Fibroblast of skin of left quadriceps (primary cell): ENCODE data around the gene PFDN4.
"Not testable (repeated sequence)": the region's sequence is repeated elsewhere in the genome, so short reads cannot be mapped to it uniquely, and the experiment has no call there.

Experiments used
- DNase-seq, 2 experiments: peaks; one replicate each; pipeline ENCODE4 v3.0.0-alpha.2; 2013; ENCODE audit warnings: low read depth in 2 of 2

PFDN4 gene

DNA sequence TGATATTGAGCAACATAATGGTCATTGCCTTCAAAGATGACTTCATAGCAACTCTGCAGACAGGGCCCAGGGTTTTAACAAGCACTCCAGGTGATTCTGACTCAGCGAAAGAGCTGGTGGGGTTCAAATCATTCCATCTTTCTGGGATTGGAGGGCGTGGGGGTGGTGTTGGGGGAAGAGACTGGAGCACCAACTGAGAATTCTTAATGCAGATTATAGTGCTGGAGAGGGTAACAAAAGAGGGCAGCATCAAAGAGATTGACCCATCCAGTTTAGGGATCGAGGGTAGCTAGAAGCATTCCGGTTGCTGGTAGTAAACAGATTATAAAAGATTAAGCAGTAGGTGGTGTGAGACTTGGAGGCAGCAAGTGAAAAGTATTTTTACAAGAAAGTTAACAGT, 15.9 kb downstream of the PFDN4 start:
- DNase-seq: no peak

DNA sequence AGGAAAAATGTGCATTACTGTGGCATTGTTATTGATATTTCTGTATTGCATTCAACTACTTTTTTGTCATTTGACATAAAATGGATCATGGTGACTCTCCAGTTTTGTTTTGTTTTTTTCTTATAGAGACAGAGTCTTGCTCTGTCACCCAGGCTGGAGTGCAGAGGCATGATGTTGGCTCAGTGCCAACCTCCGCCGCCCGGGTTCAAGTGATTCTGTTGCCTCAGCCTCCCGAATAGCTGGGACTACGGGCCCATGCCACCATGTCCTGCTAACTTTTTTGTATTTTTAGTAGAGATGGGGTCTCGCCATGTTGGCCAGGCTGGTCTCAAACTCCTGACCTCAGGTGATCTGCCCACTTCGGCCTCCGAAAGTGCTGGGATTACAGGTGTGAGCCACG, 16.8 kb downstream of the PFDN4 start:
- DNase-seq: not testable (repeated sequence)

DNA sequence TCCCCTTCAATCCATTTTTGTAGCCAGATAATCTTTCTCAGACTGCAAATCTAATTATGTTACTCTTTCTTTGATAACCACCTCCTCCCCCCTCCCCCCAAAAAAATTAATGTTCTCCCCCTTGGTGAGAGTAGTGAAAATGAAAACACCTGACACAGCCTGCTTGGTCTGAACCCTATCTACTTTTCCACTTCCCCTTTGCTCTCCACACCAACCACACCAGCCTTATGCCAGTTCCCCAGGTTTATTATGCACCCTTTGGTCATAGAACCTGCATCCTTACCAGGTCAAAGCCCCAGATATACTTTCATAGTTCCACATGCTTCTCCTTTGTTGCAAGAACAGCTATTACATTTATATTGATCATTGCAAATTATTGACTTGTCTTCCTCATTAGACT, 19.4 kb downstream of the PFDN4 start:
- no peak for DNase-seq

DNA sequence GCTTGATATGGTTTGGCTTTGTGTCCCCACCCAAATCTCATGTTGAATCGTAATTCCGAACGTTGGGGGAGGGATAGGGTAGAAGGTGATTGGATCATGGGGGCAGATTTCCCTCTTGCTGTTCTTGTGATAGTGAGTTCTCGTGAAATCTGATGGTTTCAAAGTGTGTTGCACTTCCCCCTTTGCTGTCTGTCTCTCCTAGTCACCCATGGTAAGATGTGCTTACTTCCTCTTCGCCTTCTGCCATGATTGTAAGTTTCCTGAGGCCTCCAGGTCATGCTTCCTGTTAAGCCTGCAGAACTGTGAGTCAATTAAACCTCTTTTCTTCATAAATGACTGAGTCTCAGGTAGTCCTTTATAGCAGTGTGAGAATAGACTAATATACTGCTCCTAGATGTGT, 19.9 kb downstream of the PFDN4 start:
- DNase-seq: no peak

DNA sequence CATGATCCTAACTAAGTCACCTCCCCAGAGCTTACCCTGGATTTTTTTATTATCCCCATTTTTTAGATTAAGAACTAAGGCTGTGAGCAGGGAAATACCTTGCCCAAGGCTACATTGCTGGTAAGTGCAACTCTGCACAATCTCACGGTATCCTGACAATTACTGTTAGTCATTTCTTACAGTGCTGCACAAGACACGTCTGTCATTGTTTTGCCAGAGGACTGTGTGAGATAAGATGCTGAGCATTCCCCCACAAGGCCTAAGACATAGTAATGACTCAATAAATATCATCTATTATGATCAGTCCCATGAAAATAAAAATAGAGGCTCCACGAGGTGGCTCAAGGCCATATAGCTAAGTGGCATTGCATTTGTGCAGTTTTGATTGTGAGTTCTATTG, 21.0 kb downstream of the PFDN4 start:
- DNase-seq: no peak

DNA sequence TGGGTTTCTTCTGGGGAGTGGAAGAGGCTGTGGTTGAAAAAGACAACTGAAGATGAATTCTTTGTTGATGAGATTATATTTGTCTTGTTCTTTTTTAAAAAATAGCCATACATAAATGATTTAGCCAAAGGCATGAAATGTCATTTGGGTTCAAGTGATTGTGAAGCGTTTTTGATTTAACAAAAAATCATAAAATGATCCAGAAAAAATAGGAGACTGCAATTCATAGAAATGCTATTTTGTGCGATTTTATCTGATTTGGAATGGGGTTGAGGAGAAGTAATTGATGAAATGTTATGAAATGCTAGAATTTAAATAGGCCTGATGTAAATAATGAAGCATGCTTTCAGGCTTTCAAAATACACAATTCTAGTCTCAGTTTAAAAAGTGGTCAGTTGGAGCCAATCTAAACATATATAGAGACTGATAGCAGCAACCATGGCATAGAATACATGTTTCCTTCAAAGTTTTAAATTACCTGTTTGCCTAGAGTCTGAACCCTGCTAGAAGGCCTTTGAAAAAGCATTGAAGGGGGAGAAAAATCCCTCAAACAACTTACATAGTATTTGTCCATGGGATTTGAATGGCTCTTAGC, 21.8 kb downstream of the PFDN4 start:
- DNase-seq: no peak

DNA sequence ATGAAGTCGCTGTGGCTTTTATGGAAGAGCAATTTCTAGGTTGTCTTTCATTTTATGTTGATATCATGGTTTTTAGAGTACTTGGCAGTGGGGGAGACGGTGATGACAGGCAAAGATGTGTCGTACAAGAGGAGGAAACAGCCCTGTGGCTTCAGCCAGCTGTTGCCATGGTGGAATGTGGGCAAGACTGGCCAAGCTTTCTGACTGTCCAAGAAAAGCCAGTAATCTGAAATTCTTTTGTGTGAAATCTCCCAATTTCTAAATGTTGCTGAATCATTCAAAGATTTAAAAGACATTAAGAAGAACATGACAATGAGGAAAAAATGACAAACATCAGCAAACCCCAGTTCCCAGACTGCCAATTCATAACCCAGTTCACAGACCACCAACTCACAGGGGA, 23.1 kb downstream of the PFDN4 start:
- no peak for DNase-seq

DNA sequence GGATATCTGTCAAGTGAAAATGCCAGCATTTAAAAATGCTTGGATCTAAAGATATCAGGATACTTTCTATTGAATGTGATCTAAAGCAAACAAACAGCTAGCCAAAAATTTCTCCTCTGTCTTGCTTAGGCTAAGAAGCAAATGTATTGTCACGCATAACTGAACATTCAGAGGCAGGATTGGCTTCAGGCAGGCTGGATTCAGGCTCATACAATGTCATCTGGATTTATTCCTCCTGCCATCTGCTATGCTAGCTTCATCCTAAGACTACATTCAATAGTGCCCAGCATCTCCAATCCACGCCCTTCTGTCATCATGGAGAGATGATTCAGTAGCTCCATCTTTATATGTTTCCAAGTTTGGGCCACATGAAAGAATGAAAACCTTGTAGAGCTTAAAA, 27.1 kb downstream of the PFDN4 start:
- no peak for DNase-seq

DNA sequence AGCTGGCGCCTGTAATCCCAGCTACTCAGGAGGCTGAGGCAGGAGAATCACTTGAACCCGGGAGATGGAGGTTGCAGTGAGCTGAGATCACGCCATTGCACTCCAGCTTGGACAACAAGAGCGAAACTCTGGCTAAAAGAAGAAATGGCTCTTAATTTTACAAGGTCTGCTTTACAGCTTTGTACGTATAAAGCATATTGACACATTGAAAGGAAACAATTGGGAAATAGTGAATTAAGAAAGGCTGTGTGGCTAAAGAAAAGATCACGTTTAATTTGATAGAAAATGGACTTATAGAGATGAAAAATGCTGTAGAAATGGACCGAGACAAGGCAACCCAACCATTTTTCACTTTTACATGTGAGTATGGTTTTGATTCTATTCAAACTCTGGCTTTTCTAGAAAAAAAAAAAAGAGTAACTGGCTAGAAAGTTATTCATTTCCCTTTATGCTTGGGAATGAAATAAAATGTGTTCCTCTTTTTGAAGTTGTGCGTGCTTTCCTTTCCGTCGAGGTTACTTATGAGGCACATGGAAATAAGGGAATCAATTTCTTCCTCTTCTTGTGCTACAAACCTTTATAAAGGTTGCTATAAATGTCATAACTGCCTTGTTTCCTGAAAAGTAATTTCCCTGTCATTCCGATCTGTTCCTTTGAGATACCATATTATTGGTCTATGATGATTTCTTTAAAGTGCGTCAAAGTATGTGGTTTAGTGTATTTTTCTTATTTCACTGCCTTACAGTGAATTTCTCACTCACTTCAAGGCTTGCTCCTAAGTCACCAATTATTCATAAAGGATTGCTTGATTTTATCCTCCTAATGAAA, 29.4 kb downstream of the PFDN4 start:
- no peak for DNase-seq

DNA sequence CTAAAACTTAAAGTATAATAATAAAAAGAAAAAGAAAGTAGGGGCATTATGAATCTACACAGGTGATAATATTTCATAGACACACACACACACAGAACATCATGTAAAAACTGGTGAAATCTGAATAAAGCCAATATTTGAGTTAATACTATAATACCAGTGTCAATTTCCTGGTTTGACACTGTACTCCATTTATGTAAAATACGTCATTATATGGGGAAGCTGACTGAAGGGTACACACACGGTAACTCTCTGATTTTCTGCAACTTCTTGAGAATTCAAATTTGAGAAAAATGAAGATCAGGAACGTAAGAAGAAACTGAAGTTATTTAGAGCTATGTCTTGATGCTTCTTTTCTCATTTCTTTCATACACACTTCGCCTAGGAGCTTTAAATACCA, 36.2 kb downstream of the PFDN4 start:
- DNase-seq: no peak

DNA sequence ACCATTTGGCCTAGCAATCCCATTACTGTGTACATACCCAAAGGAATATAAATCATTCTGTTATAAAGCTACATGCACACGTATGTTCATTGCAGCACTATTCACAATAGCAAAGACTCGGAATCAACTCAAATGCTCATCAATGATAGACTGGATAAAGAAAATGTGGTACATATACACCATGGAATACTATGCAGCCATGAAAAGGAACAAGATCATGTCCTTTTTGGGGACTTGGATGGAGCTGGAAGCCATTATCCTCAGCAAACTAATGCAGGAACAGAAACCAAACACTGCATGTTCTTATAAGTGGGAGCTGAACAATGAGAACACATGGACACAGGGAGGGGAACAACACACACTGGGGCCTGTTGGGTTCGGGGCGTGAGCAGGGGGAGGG, 40.8 kb downstream of the PFDN4 start:
- not testable (repeated sequence) for DNase-seq

DNA sequence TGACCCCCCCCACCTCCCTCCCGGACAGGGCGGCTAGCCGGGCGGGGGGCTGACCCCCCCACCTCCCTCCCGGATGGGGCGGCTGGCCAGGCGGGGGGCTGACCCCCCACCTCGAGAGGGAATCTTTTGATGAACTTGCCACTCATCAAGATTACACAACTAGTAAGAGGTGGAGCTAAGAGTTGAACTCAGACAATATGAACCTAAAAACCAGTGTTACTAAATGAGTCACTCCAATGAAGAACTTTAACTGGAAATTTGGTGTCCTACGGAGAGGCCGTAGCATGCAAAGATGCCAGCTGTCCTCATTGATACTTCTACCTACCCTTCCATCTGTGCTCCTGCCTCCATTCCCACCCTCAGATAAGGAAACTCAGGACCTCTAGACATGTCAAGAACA, 42.8 kb downstream of the PFDN4 start:
- no peak for DNase-seq

DNA sequence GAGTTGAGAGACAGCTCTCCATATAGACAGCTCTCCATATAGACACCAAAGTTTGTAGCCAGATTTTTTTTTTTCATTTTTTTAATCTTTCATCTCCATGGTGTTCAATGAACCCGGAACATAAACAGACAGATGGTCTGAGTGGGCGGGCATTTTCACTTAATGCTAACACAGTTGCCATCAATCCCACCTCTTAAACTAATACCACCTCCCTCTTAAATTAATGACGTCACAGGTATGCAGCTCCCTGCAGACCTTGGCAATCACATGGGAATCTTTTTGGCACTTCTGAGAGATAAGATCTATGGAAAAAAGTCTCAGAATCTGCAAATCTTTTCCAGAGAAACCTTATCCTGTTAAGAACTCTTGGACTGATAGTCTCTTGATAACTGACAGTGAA, 43.2 kb downstream of the PFDN4 start:
- DNase-seq: no peak

DNA sequence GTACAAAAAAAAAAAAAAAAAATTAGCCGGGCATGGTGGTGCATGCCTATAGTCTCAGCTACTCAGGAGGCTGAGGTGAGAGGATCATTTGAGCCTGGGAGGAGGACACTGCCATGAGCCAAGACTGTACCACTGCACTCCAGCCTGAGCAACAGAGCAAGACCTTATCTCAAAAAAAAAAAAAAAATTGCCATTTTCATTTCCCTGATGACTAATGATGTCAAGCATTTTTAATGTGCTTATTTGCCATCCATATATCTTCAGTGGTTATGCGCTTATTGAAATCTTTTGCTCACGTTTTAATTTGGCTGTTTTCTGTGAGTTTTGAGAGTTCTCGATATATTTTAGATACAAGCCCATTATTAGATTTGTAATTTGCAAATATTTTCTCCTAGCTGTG, 46.7 kb downstream of the PFDN4 start:
- no peak for DNase-seq

DNA sequence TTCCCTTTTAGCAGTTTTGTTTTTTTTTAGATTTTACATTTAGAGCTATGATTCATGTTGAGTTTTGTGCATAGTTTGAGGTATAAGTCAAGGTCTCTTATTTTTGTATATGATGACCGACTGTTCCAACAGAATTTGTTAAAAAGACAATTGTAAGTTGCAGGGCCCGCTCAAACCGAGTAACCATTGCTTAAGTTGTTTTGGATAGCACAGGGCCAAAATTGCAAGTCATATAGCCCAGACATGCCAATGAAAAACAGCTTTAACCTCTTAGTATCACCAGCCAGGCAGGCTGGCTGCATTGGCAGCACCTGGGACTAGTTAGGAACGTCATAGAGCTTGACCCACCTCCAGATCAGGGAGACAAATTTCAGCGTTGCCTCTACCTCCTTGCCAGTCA, 47.3 kb downstream of the PFDN4 start:
- peak; percentile 21 to 22 for DNase-seq

DNA sequence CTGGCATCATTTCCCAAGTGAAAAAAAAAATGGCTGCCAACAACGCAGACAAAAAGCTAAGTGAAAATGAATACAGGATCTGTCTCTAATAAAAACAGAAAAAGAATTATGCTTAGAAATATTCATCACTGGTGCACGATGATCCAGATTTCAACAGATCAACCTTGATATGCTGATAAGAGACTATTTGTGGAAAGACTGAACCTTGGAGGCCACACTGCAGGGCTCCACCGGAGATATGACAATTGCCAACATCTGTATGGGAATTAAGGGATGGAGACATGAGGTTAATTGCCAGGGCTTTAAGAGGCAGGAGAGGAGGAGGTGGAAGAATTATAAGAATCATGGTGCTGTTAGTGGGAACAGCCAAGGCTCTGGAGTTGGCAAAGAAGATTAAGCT, 48.3 kb downstream of the PFDN4 start:
- no peak for DNase-seq

DNA sequence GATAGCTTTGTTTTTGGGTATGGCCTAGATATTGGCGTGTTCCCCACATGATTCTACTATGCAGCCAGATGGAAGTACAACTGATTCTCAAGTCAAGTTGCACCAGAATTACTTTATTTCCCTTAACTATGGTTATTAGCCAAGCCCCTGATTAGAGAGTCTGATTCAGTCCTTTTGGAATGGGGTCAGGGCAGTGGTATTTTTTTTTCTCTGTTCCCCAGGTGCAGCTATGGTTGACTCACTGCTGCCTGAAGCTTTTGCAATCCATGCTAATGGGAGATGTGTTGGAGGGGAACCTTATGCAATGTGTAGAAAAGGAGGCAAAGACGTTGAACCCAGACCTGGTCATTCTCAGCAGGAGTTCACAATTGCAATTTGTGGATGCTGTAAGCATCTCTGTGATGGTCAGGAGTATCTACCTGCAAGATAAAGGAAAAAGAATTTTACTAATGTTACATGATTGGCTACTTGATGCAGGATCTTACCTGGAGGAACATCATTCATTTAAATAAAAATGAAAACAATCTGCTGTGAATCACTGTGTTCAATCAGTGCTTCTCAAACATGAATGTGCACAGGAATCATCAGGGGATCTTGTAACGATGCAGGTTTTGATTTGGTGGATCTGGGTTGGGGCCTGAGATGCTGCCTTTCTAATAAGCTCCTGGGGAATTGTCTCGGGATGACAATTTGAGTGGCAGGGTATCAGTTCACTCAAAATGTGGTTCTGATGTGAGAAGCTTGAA, 49.4 kb downstream of the PFDN4 start:
- DNase-seq: peak; percentile 90 to 91

DNA sequence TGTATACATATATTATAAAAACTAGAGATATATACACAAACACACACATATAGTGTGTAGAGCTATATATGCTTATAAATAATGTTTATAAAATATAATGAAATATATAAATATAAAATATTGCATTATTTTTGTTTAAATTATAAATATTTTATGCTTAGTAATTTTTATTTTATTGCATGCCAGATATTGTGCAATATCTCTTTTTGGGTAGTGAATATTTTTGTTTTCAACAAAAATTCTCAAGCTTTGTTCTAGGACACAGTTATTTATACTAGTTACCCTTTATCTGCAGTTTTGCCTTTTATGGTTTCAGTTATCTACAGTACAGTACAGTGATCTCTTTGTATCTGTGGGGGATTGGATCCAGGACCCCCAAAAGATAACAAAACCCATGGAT, 52.2 kb downstream of the PFDN4 start:
- no peak for DNase-seq

DNA sequence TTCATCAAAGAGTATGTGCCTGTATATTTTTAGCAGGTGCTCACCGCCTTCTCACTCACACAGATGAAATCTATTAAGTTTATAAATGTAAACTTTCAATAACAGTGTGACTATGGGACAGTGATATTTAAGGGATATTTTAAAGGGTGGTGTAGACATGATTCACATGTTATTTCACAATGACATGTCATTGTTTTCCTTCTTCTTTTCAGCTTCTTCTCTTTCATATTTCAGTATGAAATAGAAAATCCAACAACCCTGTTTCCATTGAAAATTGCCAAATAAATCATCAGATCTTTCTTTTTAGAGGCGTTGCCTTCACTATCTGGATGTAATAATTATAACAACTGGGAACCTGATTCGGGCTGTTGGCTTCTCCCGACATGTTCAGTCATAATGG, 54.8 kb downstream of the PFDN4 start:
- DNase-seq: no peak

DNA sequence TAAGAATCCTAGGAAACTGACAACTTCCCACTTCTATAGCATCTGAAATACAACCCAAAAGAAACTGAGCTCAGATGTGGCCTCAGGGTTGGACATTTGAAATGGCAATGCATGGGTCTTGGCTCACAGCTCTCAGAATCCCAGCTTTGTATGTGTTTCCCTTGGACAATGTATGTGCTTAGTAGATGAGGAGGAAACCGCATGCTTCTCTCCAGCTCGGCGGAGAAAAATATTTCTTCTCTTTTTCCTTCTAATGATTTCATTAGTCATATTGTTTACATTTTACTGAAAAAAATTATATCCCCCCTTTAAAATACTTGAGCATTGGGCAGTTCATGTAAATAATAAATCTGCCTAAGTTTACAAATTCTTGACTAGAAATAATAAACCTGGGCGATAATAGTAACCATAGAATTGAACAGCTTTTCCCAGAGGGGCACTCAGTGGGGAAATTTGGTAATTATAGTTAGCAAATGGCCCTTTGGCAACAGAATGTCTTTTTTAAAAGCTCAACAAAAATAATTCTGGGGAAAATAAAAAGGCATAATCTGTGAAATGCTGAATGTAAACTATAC, 55.3 kb downstream of the PFDN4 start:
- no peak for DNase-seq

DNA sequence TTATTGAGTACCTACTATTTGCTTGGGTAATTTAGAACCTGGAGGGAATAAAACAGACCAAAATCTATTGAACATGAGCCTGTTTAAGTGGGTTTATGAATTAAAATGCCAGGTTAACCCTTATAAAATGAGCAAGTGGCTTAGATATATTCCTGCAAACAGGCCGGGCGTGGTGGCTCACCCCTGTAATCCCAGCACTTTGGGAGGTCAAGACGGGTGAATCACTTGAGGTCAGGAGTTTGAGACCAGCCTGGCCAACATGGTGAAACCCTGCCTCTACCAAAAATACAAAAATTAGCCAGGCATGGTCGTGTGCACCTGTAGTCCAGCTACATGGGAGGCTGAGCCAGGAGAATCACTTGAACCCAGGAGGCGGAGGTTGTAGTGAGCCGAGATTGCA, 57.9 kb downstream of the PFDN4 start:
- DNase-seq: not testable (repeated sequence)

DNA sequence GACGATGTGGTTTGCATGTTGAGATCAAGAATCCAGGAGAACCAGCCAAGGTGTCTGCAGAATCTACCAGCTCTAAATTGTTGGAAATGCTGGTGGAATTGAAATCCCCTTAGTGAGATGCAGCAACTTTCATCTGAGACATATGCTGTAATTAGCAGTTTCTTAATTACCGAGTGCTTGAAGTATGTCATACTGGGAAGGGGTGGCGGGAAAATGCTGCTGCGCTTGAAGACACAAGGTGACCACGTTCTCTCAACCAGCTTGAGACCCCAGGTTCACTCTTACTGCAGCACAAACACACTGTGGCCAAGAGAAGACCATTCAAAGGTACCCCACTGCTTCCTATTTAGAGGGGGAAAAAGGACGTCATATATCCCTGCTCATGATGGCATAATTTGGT, 59.0 kb downstream of the PFDN4 start:
- no peak for DNase-seq
